K562 (cell line): ENCODE measurements around the gene CSKMT. TPM values are rescaled to one million over a fixed set of nuclear protein-coding genes. Genes with fewer than 3 reads are reported as not detected.

Source experiments
- ATAC-seq: fragments of 200-7000 bp; cut with Tn5 transposase; 3 replicates; pipeline ENCODE4 v1.9.1; 2020; ENCODE audit warnings: moderate library complexity
- BruUV-seq: library from RNA; stranded (reverse); fragments of 400-500 nt; replicated peaks from 2 replicates; lab custom pipeline; 2021; lab: Mats Ljungman, UMichigan
- CTCF ChIA-PET: fragments of 300-600 bp; formaldehyde crosslinking; extraction: SDS; loops from one replicate; lab custom pipeline; 2021; ENCODE audit warnings: low intra/inter-chr PET ratio; lab: Yijun Ruan, JAX
- POLR2A ChIA-PET: fragments of 300-600, 350-650 bp; sonication (Branson Sonifier 250); formaldehyde crosslinking; extraction: SDS; loops from one replicate; lab custom pipeline; 2021; ENCODE audit warnings: antibody characterized with exemption, inconsistent platforms; lab: Yijun Ruan, JAX
- DNase-seq, 4 experiments: peaks; one replicate each; pipeline versions ENCODE4 v3.0.0 to v3.0.0-alpha.2; 2011 to 2018; ENCODE audit warnings: low spot score in 3 of 4, mixed read lengths in 3 of 4; ENCODE audit errors: extremely low read depth in 1 of 4
- FAIRE-seq: peaks from 2 replicates; lab custom pipeline; 2011; peaks lifted over from hg19 to GRCh38; lab: Jason Lieb, UNC
- H2AFZ ChIP-seq: 2 replicates; pipeline ENCODE4 v1.6.0; 2011; ENCODE audit warnings: low read depth, low read length, control low read depth, inconsistent platforms
- H3K27ac ChIP-seq: fragments of 200-600 bp; 3 replicates; pipeline ENCODE4 v1.8.0; 2011; ENCODE audit warnings: low read depth, mild to moderate bottlenecking, control low read depth, inconsistent platforms, low read length, moderate library complexity, mixed read lengths; ENCODE audit errors: extremely low read depth
- H3K27me3 ChIP-seq, 2 experiments: fragments of 300-600 bp in 1 of 2; 2 replicates in 1 of 2; 3 replicates in 1 of 2; pipeline versions ENCODE4 v1.6.0 to v1.8.0; 2011; ENCODE audit warnings: inconsistent platforms in 2 of 2, low read length in 2 of 2, mild to moderate bottlenecking in 1 of 2, mixed read lengths in 1 of 2, moderate library complexity in 1 of 2; ENCODE audit not compliant: control insufficient read depth in 2 of 2, insufficient read depth in 2 of 2
- H3K36me3 ChIP-seq: fragments of 300-600 bp; 3 replicates; pipeline ENCODE4 v1.8.0; 2011; ENCODE audit warnings: mild to moderate bottlenecking, low read length, inconsistent platforms; ENCODE audit not compliant: control insufficient read depth, insufficient read depth
- H3K4me1 ChIP-seq, 2 experiments: fragments of 200-600 bp in 1 of 2; replicated peaks in 1 of 2; 2 replicates in 1 of 2; 3 replicates in 1 of 2; pipeline versions ENCODE4 v1.5.1 to v1.8.0; 2011; ENCODE audit warnings: inconsistent platforms in 2 of 2, low read length in 2 of 2, mild to moderate bottlenecking in 1 of 2, mixed read lengths in 1 of 2, moderate library complexity in 1 of 2; ENCODE audit not compliant: control insufficient read depth in 2 of 2, insufficient read depth in 2 of 2
- H3K4me2 ChIP-seq: 2 replicates; pipeline ENCODE4 v1.6.1; 2011; ENCODE audit warnings: low read length, control low read depth, inconsistent platforms, mixed read lengths; ENCODE audit not compliant: insufficient read depth
- H3K4me3 ChIP-seq: fragments of 200-600 bp; sonication (generic), shearing (Covaris generic); 2 replicates; pipeline ENCODE4 v1.5.1; 2016; ENCODE audit warnings: control low read depth, inconsistent platforms
- H3K79me2 ChIP-seq: fragments of 200-600 bp; 3 replicates; pipeline ENCODE4 v1.8.0; 2011; ENCODE audit warnings: low read length, inconsistent platforms; ENCODE audit not compliant: control insufficient read depth, insufficient read depth
- H3K9ac ChIP-seq, 2 experiments: 2 replicates each; pipeline versions ENCODE4 v1.6.0 to v1.6.1; 2011; ENCODE audit warnings: low read depth in 2 of 2, low read length in 2 of 2, control low read depth in 1 of 2, inconsistent platforms in 1 of 2, mild to moderate bottlenecking in 1 of 2, mixed read lengths in 1 of 2; ENCODE audit not compliant: insufficient read depth in 1 of 2
- H3K9me1 ChIP-seq: one replicate; pipeline ENCODE4 v1.6.0; 2011; ENCODE audit warnings: inconsistent platforms, mild to moderate bottlenecking, low read length, moderate library complexity; ENCODE audit not compliant: control insufficient read depth, insufficient read depth
- H3K9me3 ChIP-seq: replicated peaks from 2 replicates; pipeline ENCODE4 v1.5.1; 2011; ENCODE audit warnings: low read depth, low read length, inconsistent platforms; ENCODE audit not compliant: control insufficient read depth, insufficient read depth
- H4K20me1 ChIP-seq: replicated peaks from 2 replicates; pipeline ENCODE4 v1.6.1; 2011; ENCODE audit warnings: low read length, inconsistent platforms, mixed read lengths; ENCODE audit not compliant: control insufficient read depth, insufficient read depth
- ARID2 ChIP-seq: fragments of 450-650 bp; IDR thresholded peaks from 2 replicates; pipeline ENCODE4 v1.6.1; 2017; ENCODE audit warnings: antibody characterized with exemption, mild to moderate bottlenecking
- ARNT ChIP-seq, 2 experiments: fragments of 450-650 bp; IDR thresholded peaks; 2 replicates each; pipeline ENCODE4 v1.6.1; 2016; ENCODE audit warnings: mild to moderate bottlenecking in 1 of 2
- CBFB ChIP-seq: sonication (generic); formaldehyde crosslinking; IDR thresholded peaks from 2 replicates; pipeline ENCODE4 v1.4.0; 2020; ENCODE audit warnings: mild to moderate bottlenecking, missing genetic modification reagents
- COPS2 ChIP-seq: fragments of 450-650 bp; conservative IDR thresholded peaks from 2 replicates; pipeline ENCODE4 v1.6.1; 2016; ENCODE audit warnings: mild to moderate bottlenecking, moderate library complexity
- DEAF1 ChIP-seq: fragments of 450-650 bp; formaldehyde crosslinking; IDR thresholded peaks from 2 replicates; pipeline ENCODE4 v1.4.0; 2020; ENCODE audit warnings: mild to moderate bottlenecking, moderate library complexity
- MYNN ChIP-seq, 2 experiments: sonication (generic); formaldehyde crosslinking in 1 of 2; IDR thresholded peaks; 2 replicates each; pipeline versions ENCODE4 v1.5.0 to v1.6.1; 2016 to 2020; ENCODE audit warnings: antibody characterized with exemption in 1 of 2, missing genetic modification reagents in 1 of 2
- PHF21A ChIP-seq: fragments of 450-650 bp; IDR thresholded peaks from 2 replicates; pipeline ENCODE4 v1.6.1; 2017; ENCODE audit warnings: low read depth, borderline replicate concordance
- SNAPC5 ChIP-seq: fragments of 250-450 bp; sonication (Bioruptor Pico); IDR thresholded peaks from 2 replicates; pipeline ENCODE4 v1.8.0; 2021; ENCODE audit warnings: moderate library complexity, mild to moderate bottlenecking, inconsistent platforms
- STAT5B ChIP-seq: fragments of 250-450 bp; sonication (Bioruptor Pico); IDR thresholded peaks from 2 replicates; pipeline ENCODE4 v1.8.0; 2021; ENCODE audit warnings: mild to moderate bottlenecking, inconsistent platforms
- USF2 ChIP-seq: sonication (generic); formaldehyde crosslinking; IDR thresholded peaks from 2 replicates; pipeline ENCODE4 v1.5.0; 2020; ENCODE audit warnings: missing genetic modification reagents
- ZC3H8 ChIP-seq: fragments of 450-650 bp; IDR thresholded peaks from 2 replicates; pipeline ENCODE4 v1.6.1; 2017
- ZNF232 ChIP-seq: sonication (generic); formaldehyde crosslinking; IDR thresholded peaks from 2 replicates; pipeline ENCODE4 v1.8.0; 2022; ENCODE audit warnings: mild to moderate bottlenecking, missing genetic modification reagents
- ZNF395 ChIP-seq: fragments of 200-800 bp; sonication (Bioruptor generic); IDR thresholded peaks from 2 replicates; pipeline ENCODE4 v1.6.1; 2017; ENCODE audit warnings: missing genetic modification characterization, missing compliant biosample characterization
- ZNF561 ChIP-seq: fragments of 450-650 bp; formaldehyde crosslinking; conservative IDR thresholded peaks from 2 replicates; pipeline ENCODE4 v1.4.0; 2020; ENCODE audit warnings: mild to moderate bottlenecking, moderate library complexity
- ZNF584 ChIP-seq: fragments of 200-800 bp; sonication (Bioruptor generic); IDR thresholded peaks from 2 replicates; pipeline ENCODE4 v1.6.1; 2016; ENCODE audit warnings: low read depth, mild to moderate bottlenecking, missing genetic modification characterization, missing compliant biosample characterization
- ZNF830 ChIP-seq: fragments of 250-450 bp; sonication (Bioruptor Pico); IDR thresholded peaks from 2 replicates; pipeline ENCODE4 v1.5.0; 2021; ENCODE audit warnings: mild to moderate bottlenecking
- WGBS: fragments of 100-300 bp; shearing (Covaris generic); methylation state at CpG from one replicate; pipeline ENCODE4 v1.1.6; 2016; ENCODE audit warnings: low coverage, mixed read lengths; ENCODE audit not compliant: insufficient coverage; ENCODE audit errors: missing lambda C conversion rate; 5-methylcytosine and 5-hydroxymethylcytosine counted together
- in situ Hi-C: fragments of 300-500 bp; cut with MboI; formaldehyde crosslinking; loops from 4 replicates; pipeline ENCODE4 v1.15.0; 2018; ENCODE audit warnings: inconsistent platforms, mixed read lengths
- intact Hi-C: fragments of 100-400 bp; cut with micrococcal nuclease; formaldehyde crosslinking; loops from 2 replicates; pipeline ENCODE4 v1.14.2; 2022
- polyA plus RNA-seq, 8 experiments: library from polyadenylated mRNA; depleted of rRNA in 4 of 8; stranded (reverse) in 5 of 8; unstranded in 3 of 8; fragments of >200 nt; fragmentation: Nextera tagmentation in 2 of 8; fragmentation: Illumina TruSeq in 1 of 8; extraction: Ambion mirVana in 2 of 8; extraction: Trizol in 1 of 8; gene quantifications; 2 replicates each; pipeline versions ENCODE4 v1.2.1 to v1.2.3, GENCODE V29; 2011 to 2014; ENCODE audit warnings: inconsistent platforms in 1 of 8, missing spikeins in 1 of 8
- total RNA-seq, 7 experiments: library from RNA; depleted of rRNA in 6 of 7; stranded (reverse); fragments of >200 nt in 6 of 7; fragmentation: Illumina TruSeq in 2 of 7; extraction: Trizol in 2 of 7; gene quantifications; 2 replicates each; pipeline versions ENCODE4 v1.2.1 to v1.2.3, GENCODE V29; 2011 to 2021; ENCODE audit warnings: low replicate concordance in 1 of 7

Gene CSKMT
- total and polyA plus RNA-seq, 9 of the 15 experiments (the other 6 are each of a cell fraction or from before 2014, with no cell fraction given) = 10.3 to 108 (median 27.2) TPM

- Histone ChIP-seq H3K27me3 (no peaks in the 10 kb centered on the region), H3K9me3 (no peaks in the 10 kb centered on the region), H3K9me1 (no peaks in the 10 kb centered on the region), H4K20me1 (no peaks in the 10 kb centered on the region), H3K27ac (no peak overlapping the region; the same call in 2 of the 3 replicates), H3K79me2 (no peaks in the 10 kb centered on the region), H3K4me1 (no peaks in the 10 kb centered on the region), H3K4me3 (no peak overlapping the region), H3K36me3 (peaks cover 45% of the 10 kb centered on the region), H2AFZ (no peak overlapping the region), H3K4me2 (no peak overlapping the region), H3K9ac (peak overlapping the region in 1 of 2 experiments; percentile 11; a peak in 1 of 4 replicates)
- intact Hi-C loops = loop anchor here (5.0 kb wide), 2 partner anchors 82 to 102 kb away; partner anchors contain the start of genes EML3, ROM1 and TUT1
- in situ Hi-C loops = loop anchor here (5.0 kb wide), 1 partner anchor 302 kb away; no protein-coding TSS in a partner anchor
- ATAC-seq = peak; percentile 98
- DNase-seq = peak; percentile 73 to 90 (median 78)
- CTCF ChIA-PET = interaction anchor here (0.7 to 2.3 kb wide), 6 partner anchors 82 to 314 kb away, joined by 3 to 17 read pairs (median 4); partner anchors contain the start of genes EML3 and ROM1
- no TSS peak for BruUV-seq
- WGBS = 46% methylated on average over 14 of the region's 14 CpGs
- POLR2A ChIA-PET = interaction anchor here (0.6 to 2.5 kb wide), 7 partner anchors 11 to 328 kb away, joined by 3 to 8 read pairs (median 4); partner anchors contain the start of genes TUT1 and UBXN1
- FAIRE-seq = peak; percentile 95
- no peak for TF ChIP-seq ZC3H8
- no peak for TF ChIP-seq COPS2
- no peak for TF ChIP-seq USF2 (CRISPR knock-in tag)
- no peak for TF ChIP-seq CBFB (CRISPR knock-in tag)
- 0 out of 2 replicates have a peak, but pooled peaks have one; percentile 43 for TF ChIP-seq ARID2
- no peak for TF ChIP-seq ARNT (IDR thresholded peaks at IDR 0.05)
- no peak for TF ChIP-seq SNAPC5 (CRISPR knock-in tag)
- no peak for TF ChIP-seq ZNF395 (CRISPR knock-in tag)
- TF ChIP-seq MYNN (IDR thresholded peaks at IDR 0.05) = 0 out of 2 replicates have a peak, but pooled peaks have one; percentile 31
- TF ChIP-seq MYNN (CRISPR knock-in tag; IDR thresholded peaks at IDR 0.05) = no peak
- TF ChIP-seq ZNF232 (CRISPR knock-in tag) = no peak
- no peak for TF ChIP-seq ZNF584 (CRISPR knock-in tag)
- no peak for TF ChIP-seq ZNF830
- no peak for TF ChIP-seq PHF21A
- TF ChIP-seq DEAF1 (CRISPR knock-in tag) = peak; percentile 66
- no peak for TF ChIP-seq ZNF561 (CRISPR knock-in tag)
- no peak for TF ChIP-seq STAT5B (CRISPR knock-in tag)
Observed at GRCh38 chr11:62694455-62695167, 29.5 kb downstream of the CSKMT start.
